Activated CD8-positive, alpha-beta T cell treated with anti-CD3 and anti-CD28 coated beads, Interleukin-2, amount 10 ng/mL, durations not matched to agents 7 days and 5 days (primary cell): Measurements from ENCODE around the gene INPP5J. TPM values are rescaled to one million over a fixed set of nuclear protein-coding genes. Genes with fewer than 3 reads are reported as not detected.
"Not testable (repeated sequence)": the region's sequence is repeated elsewhere in the genome, so short reads cannot be mapped to it uniquely, and the experiment has no call there.

Experiments used
- ATAC-seq: fragments of 150-1000 bp; cut with Tn5 transposase; one replicate; pipeline ENCODE4 v1.10.0; 2021; ENCODE audit warnings: moderate library complexity
- CTCF ChIA-PET: fragments of 350-600 bp; sonication (Branson Sonifier 250); formaldehyde crosslinking; loops from one replicate; lab custom pipeline; 2021; ENCODE audit warnings: antibody characterized with exemption; lab: Charles Lee
- POLR2A ChIA-PET: fragments of 350-600 bp; sonication (Branson Sonifier 250); formaldehyde crosslinking; loops from one replicate; lab custom pipeline; 2021; ENCODE audit warnings: antibody characterized with exemption; lab: Charles Lee
- DNase-seq: peaks from one replicate; pipeline ENCODE4 v3.0.0-alpha.2; 2020
- H3K27ac Mint-ChIP-seq: one replicate; pipeline ENCODE4 v1.8.0; 2021; ENCODE audit warnings: mild to moderate bottlenecking, mixed read lengths
- H3K27me3 Mint-ChIP-seq: one replicate; pipeline ENCODE4 v1.8.0; 2021; ENCODE audit warnings: low read depth, mixed read lengths
- H3K36me3 Mint-ChIP-seq: one replicate; pipeline ENCODE4 v1.8.0; 2021; ENCODE audit warnings: low read depth, mixed read lengths
- H3K4me1 Mint-ChIP-seq: one replicate; pipeline ENCODE4 v1.8.0; 2021; ENCODE audit warnings: low read depth, mixed read lengths
- H3K4me3 Mint-ChIP-seq: one replicate; pipeline ENCODE4 v1.8.0; 2021; ENCODE audit warnings: mild to moderate bottlenecking, mixed read lengths
- H3K9me3 Mint-ChIP-seq: one replicate; pipeline ENCODE4 v1.8.0; 2022; ENCODE audit warnings: mixed read lengths; ENCODE audit not compliant: insufficient read depth
- total RNA-seq, 2 experiments: library from RNA; stranded (reverse); gene quantifications; one replicate each; pipeline ENCODE4 v1.2.3, GENCODE V29; 2021

INPP5J gene
- total RNA-seq, 2 experiments from 2014 or later = not detected

GRCh38 chr22:31096657-31097279 is 26.0 kb upstream of the INPP5J start:
- ChIA-PET POLR2A (no interaction called here), CTCF (interaction anchor here (1.1 kb wide), 1 partner anchor 8 kb away, joined by 4 read pairs; no protein-coding TSS in a partner anchor)
- no peak overlapping the region for H3K27ac Mint-ChIP-seq
- H3K4me3 Mint-ChIP-seq = no peak overlapping the region
- no peaks in the 10 kb centered on the region for H3K27me3 Mint-ChIP-seq
- H3K4me1 Mint-ChIP-seq = no peaks in the 10 kb centered on the region
- H3K9me3 Mint-ChIP-seq = no peaks in the 10 kb centered on the region
- DNase-seq (no peak), ATAC-seq (no peak)
- H3K36me3 Mint-ChIP-seq = peaks cover 18% of the 10 kb centered on the region

- peaks cover 17% of the 10 kb centered on the region for H3K36me3 Mint-ChIP-seq
- ATAC-seq, H3K4me3 Mint-ChIP-seq, H3K27me3 Mint-ChIP-seq, CTCF ChIA-PET, H3K9me3 Mint-ChIP-seq, POLR2A ChIA-PET, H3K4me1 Mint-ChIP-seq, H3K27ac Mint-ChIP-seq, DNase-seq: not testable (repeated sequence)
Measured at GRCh38 chr22:31097539-31097938, 25.2 kb upstream of the INPP5J start.

- no peak overlapping the region for H3K27ac Mint-ChIP-seq
- DNase-seq (no peak), ATAC-seq (no peak)
- H3K4me1 Mint-ChIP-seq = no peaks in the 10 kb centered on the region
- H3K36me3 Mint-ChIP-seq = peaks cover 17% of the 10 kb centered on the region
- H3K4me3 Mint-ChIP-seq = no peak overlapping the region
- H3K9me3 Mint-ChIP-seq = no peaks in the 10 kb centered on the region
- ChIA-PET CTCF (no interaction called here), POLR2A (no interaction called here)
- H3K27me3 Mint-ChIP-seq = no peaks in the 10 kb centered on the region
Measured at GRCh38 chr22:31097941-31098631, 24.7 kb upstream of the INPP5J start.

GRCh38 chr22:31098632-31099110 is 24.1 kb upstream of the INPP5J start:
- ATAC-seq = no peak
- POLR2A ChIA-PET = no interaction called here
- no peak overlapping the region for H3K4me3 Mint-ChIP-seq

GRCh38 chr22:31099386-31099785 is 23.4 kb upstream of the INPP5J start:
- ChIA-PET POLR2A (no interaction called here), CTCF (no interaction called here)
- DNase-seq (no peak), ATAC-seq (no peak)
- Mint-ChIP-seq H3K4me3 (no peak overlapping the region), H3K27ac (no peak overlapping the region), H3K4me1 (no peaks in the 10 kb centered on the region), H3K9me3 (no peaks in the 10 kb centered on the region), H3K27me3 (no peaks in the 10 kb centered on the region), H3K36me3 (peaks cover 17% of the 10 kb centered on the region)

More at GRCh38 chr22:31098632-31099110, 24.1 kb upstream of the INPP5J start:
- Mint-ChIP-seq H3K4me1 (no peaks in the 10 kb centered on the region), H3K9me3 (no peaks in the 10 kb centered on the region), H3K27me3 (no peaks in the 10 kb centered on the region), H3K36me3 (peaks cover 17% of the 10 kb centered on the region), H3K27ac (no peak overlapping the region)
- DNase-seq = no peak
- CTCF ChIA-PET = no interaction called here

- CTCF ChIA-PET = no interaction called here
- Mint-ChIP-seq H3K27ac (no peak overlapping the region), H3K36me3 (peaks cover 17% of the 10 kb centered on the region), H3K4me3 (no peak overlapping the region), H3K4me1 (no peaks in the 10 kb centered on the region), H3K9me3 (no peaks in the 10 kb centered on the region), H3K27me3 (no peaks in the 10 kb centered on the region)
- ATAC-seq = no peak
- POLR2A ChIA-PET = no interaction called here
- no peak for DNase-seq
Measured at GRCh38 chr22:31099841-31100761, 22.7 kb upstream of the INPP5J start.

- Mint-ChIP-seq H3K4me1 (no peaks in the 10 kb centered on the region), H3K9me3 (no peaks in the 10 kb centered on the region), H3K4me3 (no peak overlapping the region), H3K27ac (no peak overlapping the region), H3K27me3 (no peaks in the 10 kb centered on the region), H3K36me3 (peaks cover 12% of the 10 kb centered on the region)
- DNase-seq (no peak), ATAC-seq (no peak)
- ChIA-PET CTCF (interaction anchor here (1.3 kb wide), 1 partner anchor 16 kb away, joined by 10 read pairs; no protein-coding TSS in a partner anchor), POLR2A (no interaction called here)
Measured at GRCh38 chr22:31100762-31101525, 21.8 kb upstream of the INPP5J start.

GRCh38 chr22:31102441-31103081 is 20.2 kb upstream of the INPP5J start:
- Mint-ChIP-seq H3K9me3 (no peaks in the 10 kb centered on the region), H3K27me3 (no peaks in the 10 kb centered on the region), H3K36me3 (peaks cover 10% of the 10 kb centered on the region), H3K4me3 (no peak overlapping the region), H3K4me1 (peaks cover 4% of the 10 kb centered on the region), H3K27ac (no peak overlapping the region)
- POLR2A ChIA-PET = no interaction called here
- CTCF ChIA-PET = interaction anchor here (1.3 kb wide), 1 partner anchor 18 kb away, joined by 10 read pairs; no protein-coding TSS in a partner anchor
- DNase-seq (no peak), ATAC-seq (no peak)

GRCh38 chr22:31103111-31103510 is 19.7 kb upstream of the INPP5J start:
- DNase-seq (no peak), ATAC-seq (no peak)
- Mint-ChIP-seq H3K36me3 (peaks cover 9% of the 10 kb centered on the region), H3K27ac (no peak overlapping the region), H3K9me3 (no peaks in the 10 kb centered on the region), H3K27me3 (no peaks in the 10 kb centered on the region), H3K4me1 (peaks cover 10% of the 10 kb centered on the region), H3K4me3 (no peak overlapping the region)
- ChIA-PET POLR2A (no interaction called here), CTCF (no interaction called here)

- Mint-ChIP-seq H3K4me3 (no peak overlapping the region), H3K4me1 (peaks cover 10% of the 10 kb centered on the region), H3K27me3 (no peaks in the 10 kb centered on the region), H3K36me3 (peaks cover 7% of the 10 kb centered on the region), H3K9me3 (no peaks in the 10 kb centered on the region), H3K27ac (no peak overlapping the region)
- CTCF ChIA-PET = interaction anchor here (1.4 kb wide), 1 partner anchor 105 kb away, joined by 3 read pairs; no protein-coding TSS in a partner anchor
- no peak for DNase-seq
- POLR2A ChIA-PET = no interaction called here
- no peak for ATAC-seq
Measured at GRCh38 chr22:31103899-31104694, 18.7 kb upstream of the INPP5J start.
